Measurements from ENCODE around the gene GID4.

DNA sequence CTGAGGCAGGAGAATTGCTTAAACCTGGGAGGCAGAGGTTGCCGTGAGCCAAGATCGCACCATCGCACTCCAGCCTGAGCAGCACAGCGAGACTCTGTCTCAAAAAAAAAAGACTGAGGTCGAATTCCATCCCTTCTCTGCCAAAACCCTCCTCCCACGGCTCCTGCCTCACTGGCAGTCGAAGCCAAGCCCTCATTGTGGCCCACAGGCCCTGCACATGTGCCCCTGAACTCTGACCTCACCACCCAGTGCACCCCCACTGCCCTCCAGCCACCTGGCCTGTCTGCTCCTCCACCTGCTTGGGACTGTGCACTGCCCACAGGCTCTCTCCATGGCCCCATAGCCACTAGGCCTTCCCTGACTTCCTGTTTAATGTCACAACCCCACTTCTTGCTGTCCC is 76.3 kb downstream of the GID4 start:
- no peak for TF ChIP-seq CTCF (IDR thresholded peaks at IDR 0.05)
- TF ChIP-seq POLR2A (IDR thresholded peaks at IDR 0.05), result no peak
